GM12878 (cell line): Measurements from ENCODE around the gene UBE3B. TPM values are rescaled to one million over a fixed set of nuclear protein-coding genes. Genes with fewer than 3 reads are reported as not detected.

ENCODE experiments used
- ATAC-seq: fragments of 200-7000 bp; cut with Tn5 transposase; 3 replicates; pipeline ENCODE4 v1.9.1; 2020; ENCODE audit warnings: mild to moderate bottlenecking, moderate library complexity
- BruUV-seq: library from RNA; stranded (reverse); fragments of 400-500 nt; replicated peaks from 2 replicates; lab custom pipeline; 2021; lab: Mats Ljungman, UMichigan
- CTCF ChIA-PET: fragments of 300-600 bp; sonication (Branson Sonifier 250); formaldehyde crosslinking; extraction: SDS; loops from one replicate; lab custom pipeline; 2021; ENCODE audit warnings: inconsistent platforms; lab: Yijun Ruan, JAX
- POLR2A ChIA-PET: fragments of 350-600 bp; formaldehyde crosslinking; extraction: SDS; loops from one replicate; lab custom pipeline; 2021; ENCODE audit warnings: inconsistent platforms; lab: Charles Lee
- RAD21 ChIA-PET: fragments of 300-600 bp; sonication (Branson Sonifier 250); formaldehyde crosslinking; loops from one replicate; lab custom pipeline; 2023; ENCODE audit warnings: antibody characterized with exemption; ENCODE audit not compliant: unreplicated experiment; lab: Charles Lee
- SMC1A ChIA-PET: fragments of 300-600 bp; sonication (Branson Sonifier 250); formaldehyde crosslinking; loops from one replicate; lab custom pipeline; 2023; ENCODE audit not compliant: unreplicated experiment, uncharacterized antibody; lab: Charles Lee
- DNase-seq: peaks from one replicate; pipeline ENCODE4 v3.0.0-alpha.2; 2011; ENCODE audit warnings: low read depth, low spot score
- FAIRE-seq: peaks from 3 replicates; lab custom pipeline; 2011; peaks lifted over from hg19 to GRCh38; lab: Jason Lieb, UNC
- H2AFZ ChIP-seq: 2 replicates; pipeline ENCODE4 v1.6.0; 2011; ENCODE audit warnings: low read depth, low read length, control low read depth; ENCODE audit not compliant: control insufficient read depth
- H3K27ac ChIP-seq: 2 replicates; pipeline ENCODE4 v1.5.1; 2011; ENCODE audit warnings: control low read depth; ENCODE audit not compliant: control insufficient read depth, insufficient read depth
- H3K27me3 ChIP-seq, 2 experiments: replicated peaks in 1 of 2; 2 replicates each; pipeline versions ENCODE4 v1.6.0 to v1.6.1; 2011; ENCODE audit warnings: low read length in 1 of 2; ENCODE audit not compliant: control insufficient read depth in 2 of 2, insufficient read depth in 2 of 2
- H3K36me3 ChIP-seq, 2 experiments: 2 replicates each; pipeline ENCODE4 v1.5.1; 2011; ENCODE audit warnings: low read length in 1 of 2; ENCODE audit not compliant: control insufficient read depth in 2 of 2, insufficient read depth in 2 of 2
- H3K4me1 ChIP-seq: 2 replicates; pipeline ENCODE4 v1.6.1; 2011; ENCODE audit warnings: mild to moderate bottlenecking, low read length, moderate library complexity, mixed read lengths; ENCODE audit not compliant: control insufficient read depth, insufficient read depth
- H3K4me2 ChIP-seq: 2 replicates; pipeline ENCODE4 v1.6.0; 2011; ENCODE audit warnings: control low read depth; ENCODE audit not compliant: control insufficient read depth, insufficient read depth
- H3K4me3 ChIP-seq: fragments of 200-600 bp; sonication (generic); 2 replicates; pipeline ENCODE4 v1.5.1; 2016
- H3K79me2 ChIP-seq: 2 replicates; pipeline ENCODE4 v1.6.0; 2011; ENCODE audit warnings: low read length; ENCODE audit not compliant: control insufficient read depth, insufficient read depth
- H3K9ac ChIP-seq: 2 replicates; pipeline ENCODE4 v1.8.0; 2011; ENCODE audit warnings: low read length, control low read depth, mixed read lengths; ENCODE audit not compliant: control insufficient read depth, insufficient read depth
- H3K9me3 ChIP-seq: replicated peaks from 3 replicates; pipeline ENCODE4 v1.5.1; 2011; ENCODE audit warnings: mild to moderate bottlenecking, low read length; ENCODE audit not compliant: control insufficient read depth, insufficient read depth
- H4K20me1 ChIP-seq: 2 replicates; pipeline ENCODE4 v1.6.0; 2011; ENCODE audit not compliant: control insufficient read depth, insufficient read depth
- ATF7 ChIP-seq: fragments of 450-650 bp; IDR thresholded peaks from 2 replicates; pipeline ENCODE4 v1.6.1; 2016; ENCODE audit warnings: low read depth, mild to moderate bottlenecking
- BRCA1 ChIP-seq: IDR thresholded peaks from 2 replicates; pipeline ENCODE4 v1.6.1; 2011; ENCODE audit warnings: low read depth, low read length, improper control_type of control experiment
- CHD1 ChIP-seq: IDR thresholded peaks from 2 replicates; pipeline ENCODE4 v1.6.1; 2012; ENCODE audit warnings: low read depth, low read length, improper control_type of control experiment
- CREB1 ChIP-seq: IDR thresholded peaks from 2 replicates; pipeline ENCODE4 v1.6.1; 2012; ENCODE audit warnings: low read depth, mild to moderate bottlenecking, inconsistent platforms
- FOS ChIP-seq: IDR thresholded peaks from 3 replicates; pipeline ENCODE4 v1.6.1; 2011; ENCODE audit warnings: borderline replicate concordance; ENCODE audit not compliant: insufficient read length; ENCODE audit errors: extremely low read depth
- GATAD2B ChIP-seq: fragments of 450-650 bp; conservative IDR thresholded peaks from 2 replicates; pipeline ENCODE4 v1.6.1; 2017; ENCODE audit warnings: low read depth, mild to moderate bottlenecking, moderate library complexity
- IKZF2 ChIP-seq, 2 experiments: fragments of 450-650 bp; IDR thresholded peaks; 2 replicates each; pipeline ENCODE4 v1.6.1; 2017; ENCODE audit warnings: mild to moderate bottlenecking in 2 of 2, moderate library complexity in 2 of 2
- KDM1A ChIP-seq: fragments of 200-600 bp; sonication (generic); IDR thresholded peaks from 2 replicates; pipeline ENCODE4 v1.6.1; 2016; ENCODE audit warnings: borderline replicate concordance
- MEF2A ChIP-seq: IDR thresholded peaks from 2 replicates; pipeline ENCODE4 v1.6.1; 2011; ENCODE audit warnings: low read depth, mild to moderate bottlenecking, low read length, moderate library complexity; ENCODE audit not compliant: insufficient read depth
- MTA2 ChIP-seq: fragments of 450-650 bp; IDR thresholded peaks from 2 replicates; pipeline ENCODE4 v1.6.1; 2016; ENCODE audit warnings: low read depth, mild to moderate bottlenecking, moderate library complexity
- NBN ChIP-seq: fragments of 450-650 bp; IDR thresholded peaks from 2 replicates; pipeline ENCODE4 v1.6.1; 2016
- NR2C1 ChIP-seq: fragments of 450-650 bp; IDR thresholded peaks from 2 replicates; pipeline ENCODE4 v1.6.1; 2017; ENCODE audit warnings: antibody characterized with exemption, mild to moderate bottlenecking, moderate library complexity
- POLR2AphosphoS5 ChIP-seq: IDR thresholded peaks from 2 replicates; pipeline ENCODE4 v1.6.1; 2011; ENCODE audit warnings: mild to moderate bottlenecking, low read length, inconsistent platforms
- STAT3 ChIP-seq: IDR thresholded peaks from 2 replicates; pipeline ENCODE4 v1.6.1; 2011; ENCODE audit warnings: low read depth, low read length, improper control_type of control experiment
- WRNIP1 ChIP-seq: IDR thresholded peaks from 2 replicates; pipeline ENCODE4 v1.6.1; 2011; ENCODE audit warnings: low read depth, low read length, improper control_type of control experiment, borderline replicate concordance
- ZNF622 ChIP-seq: fragments of 450-650 bp; IDR thresholded peaks from 2 replicates; pipeline ENCODE4 v1.6.1; 2017; ENCODE audit warnings: mild to moderate bottlenecking, inconsistent platforms
- WGBS: methylation state at CpG from one replicate; pipeline ENCODE4 v1.1.6; 2016; ENCODE audit warnings: low lambda C conversion rate; ENCODE audit not compliant: insufficient replicate concordance, insufficient coverage; ENCODE audit errors: missing lambda C conversion rate; 5-methylcytosine and 5-hydroxymethylcytosine counted together
- in situ Hi-C: fragments of 300-500 bp; cut with MboI; formaldehyde crosslinking; loops from 9 replicates; pipeline ENCODE4 v1.14.3; 2018; ENCODE audit warnings: mixed read lengths
- intact Hi-C: fragments of 100-400 bp; cut with micrococcal nuclease; formaldehyde crosslinking; loops from one replicate; pipeline ENCODE4 v1.14.2; 2022; ENCODE audit not compliant: unreplicated experiment
- polyA plus RNA-seq, 11 experiments: library from polyadenylated mRNA; depleted of rRNA in 4 of 11; unstranded in 6 of 11; stranded (reverse) in 5 of 11; fragments of >200 nt; fragmentation: Nextera tagmentation in 4 of 11; fragmentation: Illumina TruSeq in 1 of 11; extraction: Ambion mirVana in 4 of 11; extraction: Trizol in 1 of 11; gene quantifications; 1 replicate in 1 of 11; 2 replicates in 10 of 11; pipeline versions ENCODE4 v1.2.1 to v1.2.3, GENCODE V29; 2011 to 2016; ENCODE audit warnings: inconsistent platforms in 2 of 11, missing spikeins in 2 of 11, low read depth in 1 of 11
- total RNA-seq, 4 experiments: library from RNA; depleted of rRNA in 3 of 4; stranded (reverse); fragments of >200 nt in 3 of 4; fragmentation: Illumina TruSeq in 1 of 4; extraction: Trizol in 1 of 4; gene quantifications; 2 replicates each; pipeline versions ENCODE4 v1.2.1 to v1.2.3, GENCODE V29; 2013 to 2021
- TF ChIP-seq, protein P1 (sequence below): fragments of 450-650 bp; IDR thresholded peaks from 2 replicates; pipeline ENCODE4 v1.6.1; 2017; ENCODE audit warnings: low read depth, mild to moderate bottlenecking, moderate library complexity
- TF ChIP-seq, protein P2 (sequence below): fragments of 450-650 bp; IDR thresholded peaks from 2 replicates; pipeline ENCODE4 v1.6.1; 2016; ENCODE audit warnings: mild to moderate bottlenecking, moderate library complexity, borderline replicate concordance

UBE3B gene
- total and polyA plus RNA-seq, 10 of the 15 experiments (the other 5 are each of a cell fraction or from before 2014, with no cell fraction given): 7.4 to 25.3 (median 17.1) TPM

DNA sequence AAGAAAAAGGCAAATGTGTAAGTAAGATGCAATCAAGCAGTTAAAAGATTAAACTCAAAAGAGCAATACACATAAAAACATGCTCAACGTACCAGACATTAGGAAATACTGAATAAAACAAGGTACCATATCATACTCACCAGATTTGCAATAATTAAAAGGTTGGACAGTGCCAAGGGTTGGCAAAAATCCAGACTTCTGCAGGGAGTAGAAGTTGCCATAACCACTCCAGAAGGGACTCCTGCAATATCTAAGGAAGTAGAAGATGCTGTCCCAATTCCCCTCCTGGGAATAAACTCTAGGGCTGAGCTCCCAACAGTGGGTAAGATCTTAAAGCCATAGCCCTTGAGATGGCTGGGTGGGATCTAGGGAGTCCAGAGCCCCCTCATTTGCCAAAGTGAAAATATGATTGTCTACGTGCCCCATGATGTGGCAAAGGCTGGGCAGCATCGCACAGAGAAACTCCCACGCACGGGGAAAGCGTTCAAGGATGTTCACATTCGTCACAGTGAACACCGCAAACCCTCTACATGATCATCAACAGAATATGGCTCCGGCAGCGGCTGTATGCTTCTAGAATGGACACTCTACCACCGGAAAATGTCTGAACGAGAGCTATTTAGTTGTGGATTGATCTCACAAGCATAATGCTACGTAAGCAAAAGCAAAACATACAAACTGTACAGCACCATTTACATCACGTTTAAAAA lies 12.6 kb upstream of the UBE3B start:
- no peaks in the 10 kb centered on the region for H3K27me3 ChIP-seq
- H4K20me1 ChIP-seq: no peaks in the 10 kb centered on the region
- H3K79me2 ChIP-seq: no peaks in the 10 kb centered on the region; the same call in none of the 2 replicates
- peaks cover 3% of the 10 kb centered on the region; the same call in 1 of the 2 replicates for H3K4me1 ChIP-seq
- POLR2A ChIA-PET: no interaction called here
- no peaks in the 10 kb centered on the region for H3K9me3 ChIP-seq
- intact Hi-C loops: no loop called here
- no peak overlapping the region for H3K9ac ChIP-seq
- no peak for FAIRE-seq
- no peak overlapping the region for H2AFZ ChIP-seq
- H3K4me3 ChIP-seq: no peak overlapping the region
- BruUV-seq: no TSS peak
- no peak overlapping the region for H3K27ac ChIP-seq
- SMC1A ChIA-PET: no interaction called here
- TF ChIP-seq CREB1 (no peak), ZNF622 (no peak), NBN (no peak), BRCA1 (no peak), NR2C1 (no peak), ATF7 (no peak), MEF2A (no peak), STAT3 (no peak), CHD1 (no peak), POLR2AphosphoS5 (no peak), FOS (no peak), MTA2 (no peak), KDM1A (no peak), WRNIP1 (no peak), IKZF2 (IDR thresholded peaks at IDR 0.05) (no peak), GATAD2B (no peak)
- TF ChIP-seq, protein P1, sequence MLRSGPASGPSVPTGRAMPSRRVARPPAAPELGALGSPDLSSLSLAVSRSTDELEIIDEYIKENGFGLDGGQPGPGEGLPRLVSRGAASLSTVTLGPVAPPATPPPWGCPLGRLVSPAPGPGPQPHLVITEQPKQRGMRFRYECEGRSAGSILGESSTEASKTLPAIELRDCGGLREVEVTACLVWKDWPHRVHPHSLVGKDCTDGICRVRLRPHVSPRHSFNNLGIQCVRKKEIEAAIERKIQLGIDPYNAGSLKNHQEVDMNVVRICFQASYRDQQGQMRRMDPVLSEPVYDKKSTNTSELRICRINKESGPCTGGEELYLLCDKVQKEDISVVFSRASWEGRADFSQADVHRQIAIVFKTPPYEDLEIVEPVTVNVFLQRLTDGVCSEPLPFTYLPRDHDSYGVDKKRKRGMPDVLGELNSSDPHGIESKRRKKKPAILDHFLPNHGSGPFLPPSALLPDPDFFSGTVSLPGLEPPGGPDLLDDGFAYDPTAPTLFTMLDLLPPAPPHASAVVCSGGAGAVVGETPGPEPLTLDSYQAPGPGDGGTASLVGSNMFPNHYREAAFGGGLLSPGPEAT: no peak
- TF ChIP-seq, protein P2, sequence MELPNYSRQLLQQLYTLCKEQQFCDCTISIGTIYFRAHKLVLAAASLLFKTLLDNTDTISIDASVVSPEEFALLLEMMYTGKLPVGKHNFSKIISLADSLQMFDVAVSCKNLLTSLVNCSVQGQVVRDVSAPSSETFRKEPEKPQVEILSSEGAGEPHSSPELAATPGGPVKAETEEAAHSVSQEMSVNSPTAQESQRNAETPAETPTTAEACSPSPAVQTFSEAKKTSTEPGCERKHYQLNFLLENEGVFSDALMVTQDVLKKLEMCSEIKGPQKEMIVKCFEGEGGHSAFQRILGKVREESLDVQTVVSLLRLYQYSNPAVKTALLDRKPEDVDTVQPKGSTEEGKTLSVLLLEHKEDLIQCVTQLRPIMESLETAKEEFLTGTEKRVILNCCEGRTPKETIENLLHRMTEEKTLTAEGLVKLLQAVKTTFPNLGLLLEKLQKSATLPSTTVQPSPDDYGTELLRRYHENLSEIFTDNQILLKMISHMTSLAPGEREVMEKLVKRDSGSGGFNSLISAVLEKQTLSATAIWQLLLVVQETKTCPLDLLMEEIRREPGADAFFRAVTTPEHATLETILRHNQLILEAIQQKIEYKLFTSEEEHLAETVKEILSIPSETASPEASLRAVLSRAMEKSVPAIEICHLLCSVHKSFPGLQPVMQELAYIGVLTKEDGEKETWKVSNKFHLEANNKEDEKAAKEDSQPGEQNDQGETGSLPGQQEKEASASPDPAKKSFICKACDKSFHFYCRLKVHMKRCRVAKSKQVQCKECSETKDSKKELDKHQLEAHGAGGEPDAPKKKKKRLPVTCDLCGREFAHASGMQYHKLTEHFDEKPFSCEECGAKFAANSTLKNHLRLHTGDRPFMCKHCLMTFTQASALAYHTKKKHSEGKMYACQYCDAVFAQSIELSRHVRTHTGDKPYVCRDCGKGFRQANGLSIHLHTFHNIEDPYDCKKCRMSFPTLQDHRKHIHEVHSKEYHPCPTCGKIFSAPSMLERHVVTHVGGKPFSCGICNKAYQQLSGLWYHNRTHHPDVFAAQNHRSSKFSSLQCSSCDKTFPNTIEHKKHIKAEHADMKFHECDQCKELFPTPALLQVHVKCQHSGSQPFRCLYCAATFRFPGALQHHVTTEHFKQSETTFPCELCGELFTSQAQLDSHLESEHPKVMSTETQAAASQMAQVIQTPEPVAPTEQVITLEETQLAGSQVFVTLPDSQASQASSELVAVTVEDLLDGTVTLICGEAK: no peak
- ATAC-seq: no peak
- in situ Hi-C loops: no loop called here
- DNase-seq: no peak
- RAD21 ChIA-PET: no interaction called here
- no peak overlapping the region for H3K4me2 ChIP-seq
- peaks cover 13 to 17% of the 10 kb centered on the region in 2 experiments for H3K36me3 ChIP-seq
- 97% methylated on average over 14 of the region's 14 CpGs for whole genome bisulfite sequencing
- CTCF ChIA-PET: no interaction called here
